Measurements from ENCODE around the gene MAPK6.

Gene MAPK6

GRCh38 chr15:52113235-52113634 is 94.2 kb downstream of the MAPK6 start:
- DNase-seq (ENCODE audit: low read depth) = no peak
- no peak overlapping the region for H3K4me3 ChIP-seq (ENCODE audit: low read length)
- TF ChIP-seq, protein P1, sequence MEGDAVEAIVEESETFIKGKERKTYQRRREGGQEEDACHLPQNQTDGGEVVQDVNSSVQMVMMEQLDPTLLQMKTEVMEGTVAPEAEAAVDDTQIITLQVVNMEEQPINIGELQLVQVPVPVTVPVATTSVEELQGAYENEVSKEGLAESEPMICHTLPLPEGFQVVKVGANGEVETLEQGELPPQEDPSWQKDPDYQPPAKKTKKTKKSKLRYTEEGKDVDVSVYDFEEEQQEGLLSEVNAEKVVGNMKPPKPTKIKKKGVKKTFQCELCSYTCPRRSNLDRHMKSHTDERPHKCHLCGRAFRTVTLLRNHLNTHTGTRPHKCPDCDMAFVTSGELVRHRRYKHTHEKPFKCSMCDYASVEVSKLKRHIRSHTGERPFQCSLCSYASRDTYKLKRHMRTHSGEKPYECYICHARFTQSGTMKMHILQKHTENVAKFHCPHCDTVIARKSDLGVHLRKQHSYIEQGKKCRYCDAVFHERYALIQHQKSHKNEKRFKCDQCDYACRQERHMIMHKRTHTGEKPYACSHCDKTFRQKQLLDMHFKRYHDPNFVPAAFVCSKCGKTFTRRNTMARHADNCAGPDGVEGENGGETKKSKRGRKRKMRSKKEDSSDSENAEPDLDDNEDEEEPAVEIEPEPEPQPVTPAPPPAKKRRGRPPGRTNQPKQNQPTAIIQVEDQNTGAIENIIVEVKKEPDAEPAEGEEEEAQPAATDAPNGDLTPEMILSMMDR (IDR thresholded peaks at IDR 0.05; ENCODE audit: insufficient read depth, low read depth, low read length, missing control alignments) = no peak

- H3K4me3 ChIP-seq (ENCODE audit: low read length) = no peak overlapping the region
- TF ChIP-seq, protein P1 (IDR thresholded peaks at IDR 0.05; ENCODE audit: insufficient read depth, low read depth, low read length, missing control alignments) = no peak
- DNase-seq (ENCODE audit: low read depth) = no peak
Measured at GRCh38 chr15:52113708-52114107, 94.7 kb downstream of the MAPK6 start.

GRCh38 chr15:52114261-52115055 is 95.4 kb downstream of the MAPK6 start:
- no peak overlapping the region for H3K4me3 ChIP-seq (ENCODE audit: low read length)
- DNase-seq (ENCODE audit: low read depth) = no peak
- TF ChIP-seq, protein P1 (IDR thresholded peaks at IDR 0.05; ENCODE audit: insufficient read depth, low read depth, low read length, missing control alignments) = no peak

GRCh38 chr15:52115598-52116427 is 96.8 kb downstream of the MAPK6 start:
- DNase-seq (ENCODE audit: low read depth) = no peak
- TF ChIP-seq, protein P1 (IDR thresholded peaks at IDR 0.05; ENCODE audit: insufficient read depth, low read depth, low read length, missing control alignments) = no peak
- no peak overlapping the region for H3K4me3 ChIP-seq (ENCODE audit: low read length)
